ENCODE measurements around the gene WDR59. TPM values are rescaled to one million over a fixed set of nuclear protein-coding genes. Genes with fewer than 3 reads are reported as not detected.
"Not testable (repeated sequence)": the region's sequence is repeated elsewhere in the genome, so short reads cannot be mapped to it uniquely, and the experiment has no call there.

The WDR59 gene
- total and polyA plus RNA-seq, 2 of the 4 experiments (the other 2 are of a cell fraction): 29.4 to 44.6 TPM

GRCh38 chr16:75017670-75018525 is 33.0 kb upstream of the WDR59 start:
- dilution Hi-C loops (cut with HindIII; ENCODE audit: low sequenced_read_pairs, unreplicated experiment) (no loop called here), intact Hi-C loops (cut with micrococcal nuclease) (no loop called here), in situ Hi-C loops (cut with MboI; ENCODE audit: low sequenced_read_pairs) (no loop called here)
- H4K20me1 ChIP-seq (ENCODE audit: insufficient read depth, low read length): peaks cover 4% of the 10 kb centered on the region; the same call in 1 of the 2 replicates
- WGBS, 2 experiments (ENCODE audit: extremely low coverage in 2 of 2, insufficient read length in 1 of 2): no CpG with 5 or more reads among the region's 3 CpGs
- no peak overlapping the region; the same call in 1 of the 2 replicates for H3K14ac ChIP-seq (replicated peaks; ENCODE audit: low read depth, low read length)
- H3K36me3 ChIP-seq (ENCODE audit: control insufficient read depth, insufficient read depth, low read length): no peaks in the 10 kb centered on the region
- no peak overlapping the region; the same call in 1 of the 2 replicates for H3K18ac ChIP-seq (ENCODE audit: low read depth, low read length)
- no peak overlapping the region for H2BK15ac ChIP-seq (ENCODE audit: low read depth, low read length)
- no peak overlapping the region for H2BK20ac ChIP-seq (ENCODE audit: low read depth, low read length)
- peaks cover 7% of the 10 kb centered on the region for H3K4me1 ChIP-seq (ENCODE audit: control insufficient read depth, insufficient read depth, low read length)
- no peaks in the 10 kb centered on the region for H3K27me3 ChIP-seq (ENCODE audit: control insufficient read depth, insufficient read depth, low read length)
- H3K9me3 ChIP-seq (ENCODE audit: control insufficient read depth, insufficient read depth, low read length): peaks cover 4% of the 10 kb centered on the region
- CTCF ChIA-PET: interaction anchor here (1.8 kb wide), 1 partner anchor 19 kb away, joined by 6 read pairs; the partner anchor contains the start of gene ZNRF1
- no peak overlapping the region for H2AFZ ChIP-seq (replicated peaks; ENCODE audit: low read length, poor library complexity)
- H3K4me2 ChIP-seq (ENCODE audit: low read depth, low read length): no peak overlapping the region
- ATAC-seq (ENCODE audit: low read depth) (no peak), DNase-seq (no peak)
- H2BK120ac ChIP-seq (ENCODE audit: low read depth, low read length): no peak overlapping the region
- H4K5ac ChIP-seq (ENCODE audit: low read depth, low read length): no peak overlapping the region
- no peak overlapping the region for H3K27ac ChIP-seq (ENCODE audit: insufficient read depth, low read length)
- peaks cover 17 to 54% of the 10 kb centered on the region in 2 experiments for H3K79me1 ChIP-seq (ENCODE audit: low read depth in 1 of 2, low read length in 2 of 2)
- no peak overlapping the region; the same call in 1 of the 2 replicates for H3K23ac ChIP-seq (ENCODE audit: low read depth, low read length)
- no peak overlapping the region for H3K4me3 ChIP-seq (ENCODE audit: insufficient read depth, low read depth, low read length)
- H3K4ac ChIP-seq (ENCODE audit: low read depth, low read length): 0 out of 2 replicates have a peak overlapping the region, but pooled peaks have one; percentile 8
- H3K9ac ChIP-seq (ENCODE audit: low read depth, low read length): no peak overlapping the region
- H3K56ac ChIP-seq (ENCODE audit: extremely low read depth, insufficient read depth, low read length): no peak overlapping the region
- no TSS peak for BruUV-seq (replicated peaks)
- POLR2A ChIA-PET (ENCODE audit: unreplicated experiment): no interaction called here
- no peak for TF ChIP-seq RAD21 (IDR thresholded peaks at IDR 0.05; ENCODE audit: low read length)
- TF ChIP-seq SMC3 (IDR thresholded peaks at IDR 0.05; ENCODE audit: low read depth, low read length): no peak
- no peak overlapping the region for H4K8ac ChIP-seq (ENCODE audit: low read depth in 2 of 2, low read length in 2 of 2)
- H2AK5ac ChIP-seq (ENCODE audit: low read depth, low read length): 0 out of 2 replicates have a peak overlapping the region, but pooled peaks have one; percentile 5
- no peak overlapping the region for H2AK9ac ChIP-seq (replicated peaks; ENCODE audit: low read depth, low read length, poor library complexity)
- H4K91ac ChIP-seq (ENCODE audit: insufficient read depth, low read depth, low read length): no peak overlapping the region
- H2BK5ac ChIP-seq (ENCODE audit: low read depth, low read length, poor library complexity, severe bottlenecking): no peak overlapping the region
- no peaks in the 10 kb centered on the region; the same call in 1 of the 2 replicates for H3K9me1 ChIP-seq (ENCODE audit: insufficient read depth, low read length)

- POLR2A ChIA-PET (ENCODE audit: unreplicated experiment); H3K9me3 ChIP-seq (ENCODE audit: control insufficient read depth, insufficient read depth, low read length); H3K23ac ChIP-seq (ENCODE audit: low read depth, low read length); H2AK5ac ChIP-seq (ENCODE audit: low read depth, low read length); dilution Hi-C loops (cut with HindIII; ENCODE audit: low sequenced_read_pairs, unreplicated experiment); H2BK15ac ChIP-seq (ENCODE audit: low read depth, low read length); H3K9ac ChIP-seq (ENCODE audit: low read depth, low read length); H2BK5ac ChIP-seq (ENCODE audit: low read depth, low read length, poor library complexity, severe bottlenecking); H3K56ac ChIP-seq (ENCODE audit: extremely low read depth, insufficient read depth, low read length); H2AFZ ChIP-seq (replicated peaks; ENCODE audit: low read length, poor library complexity); intact Hi-C loops (cut with micrococcal nuclease); H3K18ac ChIP-seq (ENCODE audit: low read depth, low read length); H3K27ac ChIP-seq (ENCODE audit: insufficient read depth, low read length); H3K4me2 ChIP-seq (ENCODE audit: low read depth, low read length); H4K91ac ChIP-seq (ENCODE audit: insufficient read depth, low read depth, low read length); ATAC-seq (ENCODE audit: low read depth); H4K20me1 ChIP-seq (ENCODE audit: insufficient read depth, low read length); H2BK20ac ChIP-seq (ENCODE audit: low read depth, low read length); H3K4ac ChIP-seq (ENCODE audit: low read depth, low read length); H2AK9ac ChIP-seq (replicated peaks; ENCODE audit: low read depth, low read length, poor library complexity); H3K27me3 ChIP-seq (ENCODE audit: control insufficient read depth, insufficient read depth, low read length); H4K5ac ChIP-seq (ENCODE audit: low read depth, low read length); H3K36me3 ChIP-seq (ENCODE audit: control insufficient read depth, insufficient read depth, low read length); H4K8ac ChIP-seq (ENCODE audit: low read depth in 2 of 2, low read length in 2 of 2); H3K4me3 ChIP-seq (ENCODE audit: insufficient read depth, low read depth, low read length); DNase-seq; in situ Hi-C loops (cut with MboI; ENCODE audit: low sequenced_read_pairs); H2BK120ac ChIP-seq (ENCODE audit: low read depth, low read length); BruUV-seq (replicated peaks): not testable (repeated sequence)
- H3K79me1 ChIP-seq (ENCODE audit: low read depth in 1 of 2, low read length in 2 of 2): peaks cover 21 to 61% of the 10 kb centered on the region in 2 experiments
- WGBS, 2 experiments (ENCODE audit: extremely low coverage in 2 of 2, insufficient read length in 1 of 2): no CpG with 5 or more reads among the region's 12 CpGs
- peaks cover 10% of the 10 kb centered on the region for H3K9me1 ChIP-seq (ENCODE audit: insufficient read depth, low read length)
- H3K4me1 ChIP-seq (ENCODE audit: control insufficient read depth, insufficient read depth, low read length): peaks cover 13% of the 10 kb centered on the region
- 0 out of 2 replicates have a peak overlapping the region, but pooled peaks have one; percentile 10 for H3K14ac ChIP-seq (replicated peaks; ENCODE audit: low read depth, low read length)
- CTCF ChIA-PET: interaction anchor here (1.8 kb wide), 1 partner anchor 18 kb away, joined by 6 read pairs; the partner anchor contains the start of gene ZNRF1
Observed at GRCh38 chr16:75016451-75017081, 31.6 kb upstream of the WDR59 start.

Measured in IMR-90 (cell line).